ENCODE measurements around the gene RAMACL.

DNA sequence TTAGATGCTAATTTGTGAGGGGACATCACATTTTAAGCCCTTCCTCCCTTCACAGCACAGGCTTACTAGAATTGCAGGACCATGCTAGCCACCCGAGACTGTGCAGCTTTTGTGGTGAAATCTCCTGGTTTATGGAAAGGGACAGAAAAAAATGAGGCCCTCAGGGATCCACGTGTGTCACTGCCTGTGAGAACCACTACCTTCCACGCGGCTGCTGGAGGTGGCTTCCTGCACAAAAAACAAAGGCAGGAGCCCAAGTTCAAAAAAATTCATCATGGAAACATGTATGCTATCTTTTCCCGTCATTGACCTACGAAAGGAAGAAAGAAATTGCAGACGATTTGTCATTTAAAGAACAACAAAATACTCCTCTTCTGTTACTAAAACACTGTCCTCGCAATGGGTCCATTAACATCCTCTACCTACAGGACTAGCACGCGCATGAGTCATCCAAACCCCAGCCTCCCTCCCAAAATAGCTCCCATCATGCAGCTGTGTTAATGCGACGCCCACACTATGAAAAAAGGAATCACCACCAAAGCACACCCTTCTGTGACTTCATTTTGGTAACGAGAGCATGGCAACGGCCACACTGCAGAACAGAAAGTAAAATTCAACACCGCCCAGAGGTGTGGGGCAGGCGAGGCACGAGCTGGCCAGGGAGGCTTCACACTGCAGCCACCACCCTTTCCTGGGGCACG is 45.7 kb downstream of the RAMACL start:
- TF ChIP-seq, protein P1, sequence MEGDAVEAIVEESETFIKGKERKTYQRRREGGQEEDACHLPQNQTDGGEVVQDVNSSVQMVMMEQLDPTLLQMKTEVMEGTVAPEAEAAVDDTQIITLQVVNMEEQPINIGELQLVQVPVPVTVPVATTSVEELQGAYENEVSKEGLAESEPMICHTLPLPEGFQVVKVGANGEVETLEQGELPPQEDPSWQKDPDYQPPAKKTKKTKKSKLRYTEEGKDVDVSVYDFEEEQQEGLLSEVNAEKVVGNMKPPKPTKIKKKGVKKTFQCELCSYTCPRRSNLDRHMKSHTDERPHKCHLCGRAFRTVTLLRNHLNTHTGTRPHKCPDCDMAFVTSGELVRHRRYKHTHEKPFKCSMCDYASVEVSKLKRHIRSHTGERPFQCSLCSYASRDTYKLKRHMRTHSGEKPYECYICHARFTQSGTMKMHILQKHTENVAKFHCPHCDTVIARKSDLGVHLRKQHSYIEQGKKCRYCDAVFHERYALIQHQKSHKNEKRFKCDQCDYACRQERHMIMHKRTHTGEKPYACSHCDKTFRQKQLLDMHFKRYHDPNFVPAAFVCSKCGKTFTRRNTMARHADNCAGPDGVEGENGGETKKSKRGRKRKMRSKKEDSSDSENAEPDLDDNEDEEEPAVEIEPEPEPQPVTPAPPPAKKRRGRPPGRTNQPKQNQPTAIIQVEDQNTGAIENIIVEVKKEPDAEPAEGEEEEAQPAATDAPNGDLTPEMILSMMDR (conservative IDR thresholded peaks at IDR 0.05; ENCODE audit: low read depth, low read length), result no peak
- TF ChIP-seq EZH2phosphoT487 (IDR thresholded peaks at IDR 0.05; ENCODE audit: borderline replicate concordance, low read length) (no peak), EZH2 (IDR thresholded peaks at IDR 0.05; ENCODE audit: low read length, unreplicated experiment) (no peak)
